HG03521 (cell line): Measurements from ENCODE around the gene ME3.

Experiments
- ATAC-seq: cut with Tn5 transposase; IDR thresholded peaks from one replicate; pipeline ENCODE4 v1.9.1; 2021; ENCODE audit warnings: mild to moderate bottlenecking, moderate library complexity; ENCODE audit not compliant: unreplicated experiment

ME3 gene

DNA sequence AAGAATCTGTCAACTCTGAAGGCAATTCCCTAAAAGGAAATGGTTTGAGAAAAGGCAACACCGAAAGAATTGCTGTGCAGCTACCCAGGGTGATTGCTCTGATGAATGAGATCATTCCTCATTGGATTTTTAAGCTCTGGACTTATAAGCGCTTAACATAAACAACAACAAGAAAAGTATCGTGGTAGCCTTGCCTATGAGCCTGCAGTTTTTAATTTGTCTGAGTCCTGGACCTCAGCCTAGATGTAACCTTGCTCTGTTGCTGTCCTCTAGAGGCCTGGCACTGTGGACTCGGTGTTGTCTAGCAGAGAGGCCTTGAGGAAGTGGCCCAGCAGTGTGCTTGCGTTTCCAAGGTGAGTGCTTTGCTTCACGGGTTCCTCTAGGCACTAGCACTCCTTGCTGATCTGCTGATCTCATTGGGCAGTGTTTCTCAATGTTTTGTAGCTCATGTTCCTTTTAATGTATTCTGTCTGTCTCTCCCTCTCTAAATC, 277.3 kb downstream of the ME3 start:
- no peak for ATAC-seq
